H9 (cell line): Measurements from ENCODE around the gene HNF1B. TPM values are rescaled to one million over a fixed set of nuclear protein-coding genes. Genes with fewer than 3 reads are reported as not detected.

ENCODE experiments used
- DNase-seq: peaks from one replicate; pipeline ENCODE4 v3.0.0-alpha.2; 2017
- H2AFZ ChIP-seq: one replicate; pipeline ENCODE4 v1.6.1; 2013; ENCODE audit warnings: mild to moderate bottlenecking, low read length, control low read depth, moderate library complexity
- H2AK5ac ChIP-seq: 2 replicates; pipeline ENCODE4 v1.6.1; 2013; ENCODE audit warnings: low read length, control low read depth, mixed read lengths; ENCODE audit not compliant: insufficient read length
- H2BK120ac ChIP-seq: one replicate; pipeline ENCODE4 v1.6.1; 2013; ENCODE audit warnings: low read depth, mild to moderate bottlenecking, low read length, control low read depth, inconsistent platforms; ENCODE audit not compliant: poor library complexity, severe bottlenecking
- H2BK12ac ChIP-seq: 2 replicates; pipeline ENCODE4 v1.6.1; 2013; ENCODE audit warnings: low read length, control low read depth, mixed read lengths, low read depth; ENCODE audit not compliant: insufficient read length
- H2BK15ac ChIP-seq: 2 replicates; pipeline ENCODE4 v1.6.1; 2013; ENCODE audit warnings: low read depth, low read length, control low read depth
- H2BK20ac ChIP-seq: one replicate; pipeline ENCODE4 v1.6.1; 2013; ENCODE audit warnings: low read depth, mild to moderate bottlenecking, low read length, control low read depth, inconsistent platforms; ENCODE audit not compliant: poor library complexity, severe bottlenecking
- H2BK5ac ChIP-seq: 2 replicates; pipeline ENCODE4 v1.6.1; 2013; ENCODE audit warnings: low read length, control low read depth, mixed read lengths; ENCODE audit not compliant: insufficient read length
- H3K14ac ChIP-seq: 2 replicates; pipeline ENCODE4 v1.6.1; 2013; ENCODE audit warnings: low read length, control low read depth; ENCODE audit not compliant: insufficient read depth
- H3K18ac ChIP-seq: 2 replicates; pipeline ENCODE4 v1.6.1; 2013; ENCODE audit warnings: low read depth, mild to moderate bottlenecking, mixed read lengths, low read length, control low read depth; ENCODE audit not compliant: insufficient read length
- H3K23ac ChIP-seq: 2 replicates; pipeline ENCODE4 v1.6.1; 2013; ENCODE audit warnings: low read length, control low read depth, mixed read lengths, low read depth; ENCODE audit not compliant: insufficient read length
- H3K23me2 ChIP-seq: 2 replicates; pipeline ENCODE4 v1.6.1; 2013; ENCODE audit warnings: low read depth, mild to moderate bottlenecking, mixed read lengths, low read length, control low read depth; ENCODE audit not compliant: insufficient read length, poor library complexity, severe bottlenecking
- H3K27ac ChIP-seq: 2 replicates; pipeline ENCODE4 v1.5.1; 2013; ENCODE audit warnings: low read length, control low read depth, mixed read lengths, low read depth; ENCODE audit not compliant: insufficient read length
- H3K27me3 ChIP-seq: 2 replicates; pipeline ENCODE4 v1.6.1; 2013; ENCODE audit warnings: low read length, control low read depth, inconsistent platforms; ENCODE audit not compliant: insufficient read depth
- H3K4ac ChIP-seq: 2 replicates; pipeline ENCODE4 v1.6.1; 2013; ENCODE audit warnings: low read depth, mild to moderate bottlenecking, control low read depth, inconsistent platforms, low read length, moderate library complexity
- H3K4me1 ChIP-seq: 2 replicates; pipeline ENCODE4 v1.6.1; 2013; ENCODE audit warnings: low read length, control low read depth, inconsistent platforms; ENCODE audit not compliant: insufficient read depth
- H3K4me2 ChIP-seq: 2 replicates; pipeline ENCODE4 v1.6.1; 2013; ENCODE audit warnings: low read length, control low read depth, mixed read lengths; ENCODE audit not compliant: insufficient read length, insufficient read depth
- H3K56ac ChIP-seq: 2 replicates; pipeline ENCODE4 v1.6.1; 2013; ENCODE audit warnings: low read depth, mild to moderate bottlenecking, mixed read lengths, low read length, control low read depth; ENCODE audit not compliant: insufficient read length
- H3K79me1 ChIP-seq: 2 replicates; pipeline ENCODE4 v1.6.1; 2013; ENCODE audit warnings: low read depth, mild to moderate bottlenecking, moderate library complexity, low read length, control low read depth, inconsistent platforms; ENCODE audit not compliant: insufficient read depth, poor library complexity, severe bottlenecking
- H3K79me2 ChIP-seq: 2 replicates; pipeline ENCODE4 v1.6.1; 2013; ENCODE audit warnings: low read length, control low read depth, inconsistent platforms; ENCODE audit not compliant: insufficient read depth
- H3K9ac ChIP-seq: 2 replicates; pipeline ENCODE4 v1.6.1; 2013; ENCODE audit warnings: low read length, control low read depth, mixed read lengths; ENCODE audit not compliant: insufficient read length; ENCODE audit errors: extremely low read depth
- H3K9me3 ChIP-seq: one replicate; pipeline ENCODE4 v1.6.1; 2013; ENCODE audit warnings: low read depth, low read length, inconsistent platforms; ENCODE audit not compliant: control insufficient read depth
- H3T11ph ChIP-seq: one replicate; pipeline ENCODE4 v1.6.1; 2013; ENCODE audit warnings: mild to moderate bottlenecking, low read length, control low read depth, inconsistent platforms
- H4K20me1 ChIP-seq: one replicate; pipeline ENCODE4 v1.6.1; 2013; ENCODE audit not compliant: control insufficient read depth, insufficient read length, insufficient read depth
- H4K5ac ChIP-seq: 2 replicates; pipeline ENCODE4 v1.6.1; 2013; ENCODE audit warnings: low read depth, mild to moderate bottlenecking, mixed read lengths, low read length, control low read depth; ENCODE audit not compliant: insufficient read length
- H4K8ac ChIP-seq: replicated peaks from 2 replicates; pipeline ENCODE4 v1.6.1; 2013; ENCODE audit warnings: low read length, control low read depth, mixed read lengths, low read depth; ENCODE audit not compliant: insufficient read length
- H4K91ac ChIP-seq: 2 replicates; pipeline ENCODE4 v1.6.1; 2013; ENCODE audit warnings: low read depth, mild to moderate bottlenecking, moderate library complexity, mixed read lengths, low read length, control low read depth; ENCODE audit not compliant: insufficient read length
- H3K27ac Mint-ChIP-seq, 3 experiments: 2 replicates in 2 of 3; 3 replicates in 1 of 3; pipeline ENCODE4 v1.8.0; 2020 to 2021; ENCODE audit warnings: mixed read lengths in 3 of 3, mild to moderate bottlenecking in 1 of 3, moderate library complexity in 1 of 3
- H3K27me3 Mint-ChIP-seq: 2 replicates; pipeline ENCODE4 v1.8.0; 2021; ENCODE audit warnings: low read depth, mild to moderate bottlenecking, moderate library complexity, mixed read lengths
- H3K36me3 Mint-ChIP-seq, 3 experiments: 2 replicates in 2 of 3; 3 replicates in 1 of 3; pipeline ENCODE4 v1.8.0; 2020 to 2021; ENCODE audit warnings: low read depth in 3 of 3, mixed read lengths in 3 of 3; ENCODE audit not compliant: insufficient read depth in 1 of 3
- H3K4me1 Mint-ChIP-seq, 2 experiments: 2 replicates each; pipeline ENCODE4 v1.8.0; 2020; ENCODE audit warnings: mixed read lengths in 2 of 2
- H3K4me3 Mint-ChIP-seq, 2 experiments: 2 replicates in 1 of 2; 3 replicates in 1 of 2; pipeline ENCODE4 v1.8.0; 2020 to 2021; ENCODE audit warnings: mild to moderate bottlenecking in 2 of 2, mixed read lengths in 2 of 2, moderate library complexity in 1 of 2
- H3K9me3 Mint-ChIP-seq, 2 experiments: 2 replicates in 1 of 2; 3 replicates in 1 of 2; pipeline ENCODE4 v1.8.0; 2020; ENCODE audit warnings: mild to moderate bottlenecking in 2 of 2, mixed read lengths in 2 of 2, moderate library complexity in 1 of 2
- CTCF ChIP-seq: fragments of 200-600 bp; sonication (generic); conservative IDR thresholded peaks from 3 replicates; pipeline ENCODE4 v1.8.0; 2021; ENCODE audit warnings: antibody characterized with exemption, mild to moderate bottlenecking
- WGBS: extraction: QIAGEN DNeasy Blood & Tissue Kit; methylation state at CpG from one replicate; pipeline ENCODE4 v1.1.7; 2013; ENCODE audit warnings: missing lambda C conversion rate, low lambda C conversion rate, mixed read lengths; ENCODE audit not compliant: insufficient read length; ENCODE audit errors: extremely low coverage; 5-methylcytosine and 5-hydroxymethylcytosine counted together
- total RNA-seq: library from RNA; stranded (reverse); gene quantifications from 2 replicates; pipeline ENCODE4 v1.2.1, GENCODE V29; 2021

Gene HNF1B
- total RNA-seq, 1 experiment from 2014 or later = not detected

GRCh38 chr17:37769050-37769449, 24.2 kb upstream of the HNF1B start:
- Histone ChIP-seq H2AK5ac (no peak overlapping the region), H3T11ph (no peak overlapping the region), H3K9me3 (peaks cover 15% of the 10 kb centered on the region), H3K79me1 (no peaks in the 10 kb centered on the region), H2BK12ac (no peak overlapping the region), H3K27me3 (no peaks in the 10 kb centered on the region), H4K91ac (no peak overlapping the region), H2BK20ac (no peak overlapping the region), H4K5ac (no peak overlapping the region), H3K18ac (no peak overlapping the region), H3K79me2 (no peaks in the 10 kb centered on the region), H3K56ac (no peak overlapping the region), H3K4me2 (no peak overlapping the region), H3K23ac (no peak overlapping the region), H3K4ac (no peak overlapping the region), H3K14ac (no peak overlapping the region), H2BK15ac (no peak overlapping the region), H3K23me2 (no peaks in the 10 kb centered on the region), H2BK5ac (no peak overlapping the region), H3K27ac (no peak overlapping the region), H4K8ac (no peak overlapping the region), H2AFZ (no peak overlapping the region), H3K9ac (no peak overlapping the region), H4K20me1 (no peaks in the 10 kb centered on the region), H2BK120ac (no peak overlapping the region), H3K4me1 (no peaks in the 10 kb centered on the region)
- Mint-ChIP-seq H3K9me3 (peaks cover 12% of the 10 kb centered on the region in 2 experiments), H3K36me3 (peaks cover 0 to 9% (median 2%) of the 10 kb centered on the region in 3 experiments; a peak in 3 of 7 replicates), H3K27ac (no peak overlapping the region), H3K27me3 (peaks cover 23% of the 10 kb centered on the region), H3K4me1 (no peaks in the 10 kb centered on the region), H3K4me3 (no peak overlapping the region)
- DNase-seq = no peak
- no peak for TF ChIP-seq CTCF
- no CpG with 5 or more reads among the region's 6 CpGs for WGBS
